ENCODE measurements around the gene RAP2B.

Gene RAP2B

GRCh38 chr3:153195349-153195879 lies 33.4 kb downstream of the RAP2B start:
- no peak for DNase-seq

- DNase-seq: no peak
These were observed 47.6 kb downstream of the RAP2B start for GRCh38 chr3:153209596-153209995.

- no peak for DNase-seq
These were observed 48.1 kb downstream of the RAP2B start for GRCh38 chr3:153210146-153210545.

- DNase-seq: no peak
These were observed 48.6 kb downstream of the RAP2B start for GRCh38 chr3:153210660-153211059.

- DNase-seq: no peak
These were observed 53.5 kb downstream of the RAP2B start for GRCh38 chr3:153215497-153215896.

GRCh38 chr3:153215966-153216365 lies 53.9 kb downstream of the RAP2B start:
- DNase-seq: no peak

GRCh38 chr3:153216928-153217327 lies 54.9 kb downstream of the RAP2B start:
- DNase-seq: no peak

- no peak for DNase-seq
These were observed 57.1 kb downstream of the RAP2B start for GRCh38 chr3:153219146-153219545.

Data from SHP77 (cell line).